Endothelial cell of umbilical vein (primary cell): ENCODE results near the gene TMCO2.

ENCODE experiments used
- CTCF ChIP-seq, 2 donors: IDR thresholded peaks; 1 replicate in 1 of 2; 2 replicates in 1 of 2; pipeline ENCODE4 v1.5.1; 2011; ENCODE audit warnings: low read length in 2 of 2, mild to moderate bottlenecking in 2 of 2, moderate library complexity in 2 of 2, control low read depth in 1 of 2, inconsistent platforms in 1 of 2, low read depth in 1 of 2; ENCODE audit not compliant: insufficient read depth in 1 of 2; ENCODE audit errors: extremely low read depth in 1 of 2
- POLR2AphosphoS5 ChIP-seq: IDR thresholded peaks from 2 replicates; pipeline ENCODE4 v1.6.1; 2012; ENCODE audit warnings: low read depth, mild to moderate bottlenecking, control low read depth, low read length, moderate library complexity; ENCODE audit not compliant: insufficient read depth

GRCh38 chr1:40270152-40270834, 22.6 kb downstream of the TMCO2 start:
- TF ChIP-seq CTCF (IDR thresholded peaks at IDR 0.05; ENCODE audit: extremely low read depth in 1 of 2, insufficient read depth in 1 of 2, low read depth in 1 of 2, low read length in 2 of 2) (no peak), POLR2AphosphoS5 (no peak)
